ENCODE results near the gene MMP2.
A peak's percentile ranks its signal among the peaks of the same experiment; 100 is the strongest.

Gene MMP2

DNA sequence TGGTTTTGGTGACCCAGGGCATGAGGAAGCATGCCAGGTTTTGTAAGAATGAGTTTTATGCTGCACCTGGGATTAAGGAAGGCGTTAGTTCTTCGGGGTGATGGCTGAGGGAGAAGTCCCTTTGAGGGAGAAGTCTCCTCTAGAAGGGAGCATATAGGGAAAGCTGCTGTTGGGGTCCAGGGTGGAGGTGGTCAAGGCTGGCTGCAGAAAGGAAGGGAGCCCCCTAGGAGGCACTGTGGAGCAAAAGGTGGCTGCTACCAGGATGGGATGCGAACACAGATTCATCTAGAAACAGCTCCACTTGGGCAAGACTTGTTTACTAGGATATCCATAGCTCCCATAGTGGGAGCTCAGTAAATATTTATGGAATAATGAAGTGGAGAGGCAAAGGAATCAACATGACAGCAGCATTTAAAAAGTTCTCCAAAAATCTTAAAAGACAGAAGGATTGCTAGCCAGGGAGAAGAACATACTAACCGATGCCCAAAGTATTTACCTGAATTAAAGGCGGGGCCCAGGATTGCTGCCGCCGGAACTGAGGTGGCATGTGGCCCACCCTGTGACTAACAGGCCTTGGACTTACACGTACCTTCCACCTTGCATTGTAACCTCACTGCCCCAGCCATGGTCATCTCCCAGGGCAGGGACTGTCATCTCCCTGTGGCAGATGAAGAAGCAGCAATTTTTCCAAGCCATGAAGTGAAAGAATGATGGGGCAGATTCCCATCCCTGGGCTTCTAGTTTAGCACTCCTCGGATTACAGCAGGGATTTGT lies 22.7 kb downstream of the MMP2 start:
- H3K27ac ChIP-seq: peak overlapping the region; percentile 76
- TF ChIP-seq, protein P1, sequence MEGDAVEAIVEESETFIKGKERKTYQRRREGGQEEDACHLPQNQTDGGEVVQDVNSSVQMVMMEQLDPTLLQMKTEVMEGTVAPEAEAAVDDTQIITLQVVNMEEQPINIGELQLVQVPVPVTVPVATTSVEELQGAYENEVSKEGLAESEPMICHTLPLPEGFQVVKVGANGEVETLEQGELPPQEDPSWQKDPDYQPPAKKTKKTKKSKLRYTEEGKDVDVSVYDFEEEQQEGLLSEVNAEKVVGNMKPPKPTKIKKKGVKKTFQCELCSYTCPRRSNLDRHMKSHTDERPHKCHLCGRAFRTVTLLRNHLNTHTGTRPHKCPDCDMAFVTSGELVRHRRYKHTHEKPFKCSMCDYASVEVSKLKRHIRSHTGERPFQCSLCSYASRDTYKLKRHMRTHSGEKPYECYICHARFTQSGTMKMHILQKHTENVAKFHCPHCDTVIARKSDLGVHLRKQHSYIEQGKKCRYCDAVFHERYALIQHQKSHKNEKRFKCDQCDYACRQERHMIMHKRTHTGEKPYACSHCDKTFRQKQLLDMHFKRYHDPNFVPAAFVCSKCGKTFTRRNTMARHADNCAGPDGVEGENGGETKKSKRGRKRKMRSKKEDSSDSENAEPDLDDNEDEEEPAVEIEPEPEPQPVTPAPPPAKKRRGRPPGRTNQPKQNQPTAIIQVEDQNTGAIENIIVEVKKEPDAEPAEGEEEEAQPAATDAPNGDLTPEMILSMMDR (conservative IDR thresholded peaks at IDR 0.05): no peak

DNA sequence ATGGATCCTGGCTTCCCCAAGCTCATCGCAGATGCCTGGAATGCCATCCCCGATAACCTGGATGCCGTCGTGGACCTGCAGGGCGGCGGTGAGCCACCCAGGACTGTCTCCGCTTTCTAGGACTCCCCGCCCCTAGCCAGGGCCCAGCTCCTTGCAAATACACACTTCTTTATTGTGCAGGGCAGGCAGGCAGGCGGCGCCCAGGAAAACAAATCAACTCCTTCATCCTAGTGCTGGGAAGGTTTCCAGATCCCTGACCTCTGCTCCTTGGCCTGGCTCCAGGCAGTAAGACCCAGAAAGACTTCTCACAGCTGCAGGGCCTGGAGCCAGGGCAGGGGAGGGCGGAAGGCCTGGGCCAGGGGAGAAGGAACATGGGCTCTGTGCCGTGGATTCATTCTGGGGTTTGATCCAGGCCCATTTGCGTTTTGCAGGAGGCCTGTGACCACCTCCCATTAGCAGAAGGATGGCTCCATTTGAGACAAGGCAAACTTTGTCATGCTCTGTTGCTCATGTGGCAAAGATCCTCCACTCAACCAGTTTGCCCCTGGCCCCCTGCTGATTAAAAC lies 23.9 kb downstream of the MMP2 start:
- TF ChIP-seq, protein P1 (conservative IDR thresholded peaks at IDR 0.05): no peak
- H3K27ac ChIP-seq: peak overlapping the region; percentile 76

DNA sequence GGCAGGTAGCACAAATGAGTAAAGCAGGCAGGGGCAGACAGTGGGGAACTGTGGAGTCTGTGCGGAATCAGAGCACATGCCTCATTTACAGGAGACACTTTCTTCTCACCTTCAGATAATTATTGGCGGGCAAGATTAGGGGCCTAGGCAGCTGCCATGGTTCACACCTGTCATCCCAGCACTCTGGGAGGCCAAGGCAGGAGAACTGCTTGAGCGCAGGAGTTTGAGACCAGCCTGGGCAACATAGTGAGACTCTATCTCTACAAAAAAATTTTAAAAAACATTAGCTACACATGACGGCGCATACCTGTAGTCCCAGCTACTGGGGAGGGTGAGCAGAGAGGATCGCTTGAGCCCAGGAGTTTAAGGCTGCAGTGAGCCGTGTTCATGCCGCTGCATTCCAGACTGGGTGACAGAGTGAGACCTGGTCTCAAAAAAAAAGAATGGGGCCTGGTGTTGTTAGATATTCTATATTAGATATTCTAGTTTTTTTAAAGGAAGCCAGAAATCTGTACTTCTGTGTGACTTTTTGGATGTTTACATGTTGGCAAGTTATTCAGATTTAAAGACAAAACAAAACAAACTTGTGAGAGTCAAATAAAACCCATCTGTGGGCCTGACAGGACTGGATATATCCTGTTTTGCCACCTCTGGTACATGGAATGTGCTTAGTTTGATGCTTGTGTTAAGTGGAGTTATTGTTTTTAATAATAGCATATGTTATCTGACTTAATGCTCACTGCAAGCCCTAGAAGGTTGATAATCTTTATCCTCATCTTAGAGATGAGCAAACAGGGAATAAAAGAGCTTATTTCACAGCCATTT lies 24.9 kb downstream of the MMP2 start:
- TF ChIP-seq, protein P1 (conservative IDR thresholded peaks at IDR 0.05): no peak
- H3K27ac ChIP-seq: peak overlapping the region; percentile 76

DNA sequence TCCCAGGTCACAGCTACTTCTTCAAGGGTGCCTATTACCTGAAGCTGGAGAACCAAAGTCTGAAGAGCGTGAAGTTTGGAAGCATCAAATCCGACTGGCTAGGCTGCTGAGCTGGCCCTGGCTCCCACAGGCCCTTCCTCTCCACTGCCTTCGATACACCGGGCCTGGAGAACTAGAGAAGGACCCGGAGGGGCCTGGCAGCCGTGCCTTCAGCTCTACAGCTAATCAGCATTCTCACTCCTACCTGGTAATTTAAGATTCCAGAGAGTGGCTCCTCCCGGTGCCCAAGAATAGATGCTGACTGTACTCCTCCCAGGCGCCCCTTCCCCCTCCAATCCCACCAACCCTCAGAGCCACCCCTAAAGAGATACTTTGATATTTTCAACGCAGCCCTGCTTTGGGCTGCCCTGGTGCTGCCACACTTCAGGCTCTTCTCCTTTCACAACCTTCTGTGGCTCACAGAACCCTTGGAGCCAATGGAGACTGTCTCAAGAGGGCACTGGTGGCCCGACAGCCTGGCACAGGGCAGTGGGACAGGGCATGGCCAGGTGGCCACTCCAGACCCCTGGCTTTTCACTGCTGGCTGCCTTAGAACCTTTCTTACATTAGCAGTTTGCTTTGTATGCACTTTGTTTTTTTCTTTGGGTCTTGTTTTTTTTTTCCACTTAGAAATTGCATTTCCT lies 26.5 kb downstream of the MMP2 start:
- H3K27ac ChIP-seq: no peak overlapping the region
- TF ChIP-seq, protein P1 (conservative IDR thresholded peaks at IDR 0.05): no peak

DNA sequence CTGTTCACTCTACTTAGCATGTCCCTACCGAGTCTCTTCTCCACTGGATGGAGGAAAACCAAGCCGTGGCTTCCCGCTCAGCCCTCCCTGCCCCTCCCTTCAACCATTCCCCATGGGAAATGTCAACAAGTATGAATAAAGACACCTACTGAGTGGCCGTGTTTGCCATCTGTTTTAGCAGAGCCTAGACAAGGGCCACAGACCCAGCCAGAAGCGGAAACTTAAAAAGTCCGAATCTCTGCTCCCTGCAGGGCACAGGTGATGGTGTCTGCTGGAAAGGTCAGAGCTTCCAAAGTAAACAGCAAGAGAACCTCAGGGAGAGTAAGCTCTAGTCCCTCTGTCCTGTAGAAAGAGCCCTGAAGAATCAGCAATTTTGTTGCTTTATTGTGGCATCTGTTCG lies 27.1 kb downstream of the MMP2 start:
- TF ChIP-seq, protein P1 (conservative IDR thresholded peaks at IDR 0.05): no peak
- H3K27ac ChIP-seq: no peak overlapping the region

DNA sequence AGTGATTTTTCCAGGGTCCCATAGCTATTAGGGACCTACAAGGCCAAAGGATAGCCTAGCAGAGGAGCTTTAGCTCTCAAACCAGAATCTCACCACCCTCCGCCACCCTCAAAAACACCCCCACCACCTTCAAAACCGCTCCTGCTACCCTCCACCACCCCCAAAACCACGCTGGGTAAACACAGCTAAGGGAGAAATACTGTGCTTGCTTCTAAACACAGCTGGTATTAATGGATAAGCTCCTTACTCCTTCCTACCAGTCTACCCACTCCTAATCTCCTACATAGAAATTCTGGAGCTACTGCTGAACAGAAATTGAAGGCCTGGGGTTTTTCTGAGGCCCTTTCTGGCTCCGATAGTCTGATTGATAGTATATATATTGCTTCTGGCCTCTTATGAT lies 27.7 kb downstream of the MMP2 start:
- TF ChIP-seq, protein P1 (conservative IDR thresholded peaks at IDR 0.05): no peak
- H3K27ac ChIP-seq: no peak overlapping the region
